Suprapubic skin (tissue), 4 donors: ENCODE measurements around the gene MNAT1. TPM values are rescaled to one million over a fixed set of nuclear protein-coding genes. Genes with fewer than 3 reads are reported as not detected.

Experiments
- DNase-seq, 2 donors: peaks; one replicate each; pipeline ENCODE4 v3.0.0-alpha.2; 2019; ENCODE audit warnings: low spot score in 2 of 2
- H3K27ac ChIP-seq: fragments of 200-600 bp; sonication (generic); one replicate; pipeline ENCODE4 v1.5.1; 2019
- H3K27me3 ChIP-seq: fragments of 200-600 bp; sonication (generic); one replicate; pipeline ENCODE4 v1.5.1; 2019
- H3K36me3 ChIP-seq: fragments of 200-600 bp; sonication (generic); one replicate; pipeline ENCODE4 v1.5.1; 2019
- H3K4me1 ChIP-seq: fragments of 200-600 bp; sonication (generic); one replicate; pipeline ENCODE4 v1.5.1; 2019
- H3K4me3 ChIP-seq: fragments of 200-600 bp; sonication (generic); one replicate; pipeline ENCODE4 v1.5.1; 2019; ENCODE audit warnings: mild to moderate bottlenecking
- H3K9me3 ChIP-seq: fragments of 200-600 bp; sonication (generic); one replicate; pipeline ENCODE4 v1.5.1; 2019
- CTCF ChIP-seq, 2 donors: fragments of 200-600 bp in 1 of 2; fragments of 450-650 bp in 1 of 2; sonication (generic) in 1 of 2; IDR thresholded peaks; one replicate each; pipeline ENCODE4 v1.5.1; 2016 to 2019; ENCODE audit warnings: antibody characterized with exemption in 2 of 2, mild to moderate bottlenecking in 1 of 2, moderate library complexity in 1 of 2
- EP300 ChIP-seq: sonication (generic); formaldehyde crosslinking; IDR thresholded peaks from one replicate; pipeline ENCODE4 v1.6.1; 2017; ENCODE audit warnings: antibody characterized with exemption
- POLR2A ChIP-seq, 2 donors: fragments of 450-650 bp; IDR thresholded peaks; one replicate each; pipeline ENCODE4 v1.6.1; 2017; ENCODE audit warnings: antibody characterized with exemption in 2 of 2, mild to moderate bottlenecking in 2 of 2, moderate library complexity in 2 of 2
- POLR2AphosphoS5 ChIP-seq, 3 donors: sonication (generic); formaldehyde crosslinking; IDR thresholded peaks; one replicate each; pipeline ENCODE4 v1.6.1; 2017; ENCODE audit warnings: antibody characterized with exemption in 3 of 3
- WGBS: methylation state at CpG from one replicate; pipeline ENCODE4 v1.1.5; 2018; 5-methylcytosine and 5-hydroxymethylcytosine counted together
- total RNA-seq, 4 donors: library from RNA; depleted of rRNA; stranded (reverse); fragments of >200 nt; gene quantifications; one replicate each; pipeline ENCODE4 v1.1.0, GENCODE V29; 2016

The MNAT1 gene
- total RNA-seq, 4 donors from 2014 or later, result 13.1 to 38.8 (median 22.0) TPM

GRCh38 chr14:60805841-60806430 lies 71.4 kb downstream of the MNAT1 start:
- Histone ChIP-seq H3K4me1 (no peaks in the 10 kb centered on the region), H3K27me3 (no peaks in the 10 kb centered on the region), H3K36me3 (no peaks in the 10 kb centered on the region), H3K9me3 (no peaks in the 10 kb centered on the region), H3K4me3 (no peak overlapping the region), H3K27ac (no peak overlapping the region)
- WGBS, result 62% methylated on average over 1 of the region's 1 CpG
- no peak for TF ChIP-seq POLR2AphosphoS5 (IDR thresholded peaks at IDR 0.05)
- TF ChIP-seq POLR2A (IDR thresholded peaks at IDR 0.05), result no peak
- TF ChIP-seq EP300, result no peak
- DNase-seq, result no peak

- Histone ChIP-seq H3K4me3 (no peak overlapping the region), H3K36me3 (peaks cover 3% of the 10 kb centered on the region), H3K4me1 (no peaks in the 10 kb centered on the region), H3K27ac (no peak overlapping the region), H3K27me3 (no peaks in the 10 kb centered on the region), H3K9me3 (no peaks in the 10 kb centered on the region)
- TF ChIP-seq CTCF (IDR thresholded peaks at IDR 0.05) (no peak), EP300 (no peak), POLR2AphosphoS5 (IDR thresholded peaks at IDR 0.05) (no peak), POLR2A (IDR thresholded peaks at IDR 0.05) (no peak)
- 91% methylated on average over 2 of the region's 2 CpGs for WGBS
- DNase-seq, result no peak
These were observed 72.7 kb downstream of the MNAT1 start for GRCh38 chr14:60807247-60807646.

- no peaks in the 10 kb centered on the region for H3K4me1 ChIP-seq
- no peaks in the 10 kb centered on the region for H3K27me3 ChIP-seq
- no peak overlapping the region for H3K4me3 ChIP-seq
- 90% methylated on average over 3 of the region's 3 CpGs for WGBS
- no peak overlapping the region for H3K27ac ChIP-seq
- H3K9me3 ChIP-seq, result no peaks in the 10 kb centered on the region
- no peak for TF ChIP-seq POLR2A (IDR thresholded peaks at IDR 0.05)
- no peak for TF ChIP-seq CTCF (IDR thresholded peaks at IDR 0.05)
- no peak for TF ChIP-seq POLR2AphosphoS5 (IDR thresholded peaks at IDR 0.05)
- no peak for TF ChIP-seq EP300
- peaks cover 11% of the 10 kb centered on the region for H3K36me3 ChIP-seq
- no peak for DNase-seq
These were observed 73.4 kb downstream of the MNAT1 start for GRCh38 chr14:60807971-60808370.

- H3K36me3 ChIP-seq, result peaks cover 13% of the 10 kb centered on the region
- H3K9me3 ChIP-seq, result no peaks in the 10 kb centered on the region
- no peak for DNase-seq
- 98% methylated on average over 4 of the region's 7 CpGs for WGBS
- no peak overlapping the region for H3K4me3 ChIP-seq
- H3K27me3 ChIP-seq, result no peaks in the 10 kb centered on the region
- TF ChIP-seq POLR2AphosphoS5 (IDR thresholded peaks at IDR 0.05) (no peak), CTCF (IDR thresholded peaks at IDR 0.05) (no peak), EP300 (no peak)
- no peak overlapping the region for H3K27ac ChIP-seq
- H3K4me1 ChIP-seq, result no peaks in the 10 kb centered on the region
These were observed 78.4 kb downstream of the MNAT1 start for GRCh38 chr14:60812987-60813386.

GRCh38 chr14:60815371-60815770 lies 80.8 kb downstream of the MNAT1 start:
- Histone ChIP-seq H3K4me1 (no peaks in the 10 kb centered on the region), H3K27ac (no peak overlapping the region), H3K36me3 (peaks cover 13% of the 10 kb centered on the region), H3K9me3 (no peaks in the 10 kb centered on the region), H3K4me3 (no peak overlapping the region), H3K27me3 (no peaks in the 10 kb centered on the region)
- no peak for DNase-seq
- TF ChIP-seq POLR2AphosphoS5 (IDR thresholded peaks at IDR 0.05), result no peak
- TF ChIP-seq EP300, result no peak
- 88% methylated on average over 4 of the region's 4 CpGs for WGBS

GRCh38 chr14:60817113-60817512 lies 82.6 kb downstream of the MNAT1 start:
- no peaks in the 10 kb centered on the region for H3K4me1 ChIP-seq
- WGBS, result 100% methylated on average over 1 of the region's 1 CpG
- no peak overlapping the region for H3K27ac ChIP-seq
- H3K27me3 ChIP-seq, result no peaks in the 10 kb centered on the region
- no peak overlapping the region for H3K4me3 ChIP-seq
- TF ChIP-seq POLR2AphosphoS5 (IDR thresholded peaks at IDR 0.05) (no peak), EP300 (no peak), CTCF (IDR thresholded peaks at IDR 0.05) (no peak), POLR2A (IDR thresholded peaks at IDR 0.05) (no peak)
- no peaks in the 10 kb centered on the region for H3K9me3 ChIP-seq
- peaks cover 14% of the 10 kb centered on the region for H3K36me3 ChIP-seq
- no peak for DNase-seq
